Measurements from ENCODE around the gene TMEM154.

Gene TMEM154

GRCh38 chr4:152713951-152714705 is 34.3 kb upstream of the TMEM154 start:
- Histone ChIP-seq H3K4me3 (ENCODE audit: low read depth, low read length, poor library complexity, severe bottlenecking) (no peak overlapping the region), H3K4me1 (ENCODE audit: insufficient read depth, low read length, severe bottlenecking) (no peaks in the 10 kb centered on the region), H3K4me2 (ENCODE audit: low read length) (no peak overlapping the region), H3K27ac (ENCODE audit: low read depth, low read length, poor library complexity, severe bottlenecking) (no peak overlapping the region), H3K36me3 (ENCODE audit: insufficient read depth, low read length) (no peaks in the 10 kb centered on the region), H3K27me3 (ENCODE audit: insufficient read depth, low read length) (no peaks in the 10 kb centered on the region), H3K9me2 (ENCODE audit: low read depth, low read length) (no peaks in the 10 kb centered on the region), H3K9ac (ENCODE audit: low read length) (no peak overlapping the region), H3K9me3 (ENCODE audit: low read length) (peaks cover 11% of the 10 kb centered on the region; the same call in 1 of the 2 replicates), H3K79me2 (ENCODE audit: insufficient read depth, low read length) (no peaks in the 10 kb centered on the region), H2AFZ (ENCODE audit: low read length) (no peak overlapping the region), H3F3A (ENCODE audit: insufficient read depth, low read length) (no peaks in the 10 kb centered on the region), H4K20me1 (ENCODE audit: insufficient read depth, low read length) (no peaks in the 10 kb centered on the region)
- TF ChIP-seq CTCF (IDR thresholded peaks at IDR 0.05; ENCODE audit: low read length) (no peak), EZH2 (IDR thresholded peaks at IDR 0.05; ENCODE audit: borderline replicate concordance, low read length) (no peak)

- H3K4me2 ChIP-seq (ENCODE audit: low read length), result no peak overlapping the region
- no peaks in the 10 kb centered on the region for H3F3A ChIP-seq (ENCODE audit: insufficient read depth, low read length)
- no peak overlapping the region for H2AFZ ChIP-seq (ENCODE audit: low read length)
- H3K9ac ChIP-seq (ENCODE audit: low read length), result no peak overlapping the region
- H3K9me2 ChIP-seq (ENCODE audit: low read depth, low read length), result no peaks in the 10 kb centered on the region
- no peaks in the 10 kb centered on the region for H3K79me2 ChIP-seq (ENCODE audit: insufficient read depth, low read length)
- H3K36me3 ChIP-seq (ENCODE audit: insufficient read depth, low read length), result no peaks in the 10 kb centered on the region
- H3K27me3 ChIP-seq (ENCODE audit: insufficient read depth, low read length), result no peaks in the 10 kb centered on the region
- TF ChIP-seq CTCF (IDR thresholded peaks at IDR 0.05; ENCODE audit: low read length), result no peak
- TF ChIP-seq EZH2 (IDR thresholded peaks at IDR 0.05; ENCODE audit: borderline replicate concordance, low read length), result no peak
- no peaks in the 10 kb centered on the region for H3K4me1 ChIP-seq (ENCODE audit: insufficient read depth, low read length, severe bottlenecking)
- no peaks in the 10 kb centered on the region for H4K20me1 ChIP-seq (ENCODE audit: insufficient read depth, low read length)
- H3K4me3 ChIP-seq (ENCODE audit: low read depth, low read length, poor library complexity, severe bottlenecking), result no peak overlapping the region
- H3K27ac ChIP-seq (ENCODE audit: low read depth, low read length, poor library complexity, severe bottlenecking), result no peak overlapping the region
- peaks cover 10% of the 10 kb centered on the region for H3K9me3 ChIP-seq (ENCODE audit: low read length)
Observed at GRCh38 chr4:152709675-152710438, 30.1 kb upstream of the TMEM154 start.

GRCh38 chr4:152708796-152709195 is 29.0 kb upstream of the TMEM154 start:
- no peak overlapping the region for H3K9ac ChIP-seq (ENCODE audit: low read length)
- no peak overlapping the region for H2AFZ ChIP-seq (ENCODE audit: low read length)
- H3K27ac ChIP-seq (ENCODE audit: low read depth, low read length, poor library complexity, severe bottlenecking), result no peak overlapping the region
- no peaks in the 10 kb centered on the region for H3K27me3 ChIP-seq (ENCODE audit: insufficient read depth, low read length)
- H3K4me2 ChIP-seq (ENCODE audit: low read length), result no peak overlapping the region
- TF ChIP-seq EZH2 (IDR thresholded peaks at IDR 0.05; ENCODE audit: borderline replicate concordance, low read length) (no peak), CTCF (IDR thresholded peaks at IDR 0.05; ENCODE audit: low read length) (no peak)
- H3K36me3 ChIP-seq (ENCODE audit: insufficient read depth, low read length), result no peaks in the 10 kb centered on the region
- H3F3A ChIP-seq (ENCODE audit: insufficient read depth, low read length), result no peaks in the 10 kb centered on the region
- no peak overlapping the region for H3K4me3 ChIP-seq (ENCODE audit: low read depth, low read length, poor library complexity, severe bottlenecking)
- no peaks in the 10 kb centered on the region for H3K79me2 ChIP-seq (ENCODE audit: insufficient read depth, low read length)
- H3K9me2 ChIP-seq (ENCODE audit: low read depth, low read length), result no peaks in the 10 kb centered on the region
- H3K4me1 ChIP-seq (ENCODE audit: insufficient read depth, low read length, severe bottlenecking), result no peaks in the 10 kb centered on the region
- H3K9me3 ChIP-seq (ENCODE audit: low read length), result peaks cover 18% of the 10 kb centered on the region
- no peaks in the 10 kb centered on the region for H4K20me1 ChIP-seq (ENCODE audit: insufficient read depth, low read length)

Measured in OCI-LY1 (cell line).